Effector memory CD4-positive, alpha-beta T cell (primary cell): Measurements from ENCODE around the gene TRA2A.

Experiments used
- DNase-seq, 3 donors: peaks; one replicate each; pipeline ENCODE4 v3.0.0-alpha.2; 2020
- H3K27ac ChIP-seq: 2 replicates; pipeline ENCODE4 v1.7.0; 2013; ENCODE audit warnings: mild to moderate bottlenecking, low read length, moderate library complexity; ENCODE audit not compliant: insufficient read depth, poor library complexity, severe bottlenecking
- H3K27me3 ChIP-seq: replicated peaks from 2 replicates; pipeline ENCODE4 v1.7.0; 2013; ENCODE audit warnings: mild to moderate bottlenecking, low read length; ENCODE audit not compliant: insufficient read depth, control insufficient read depth, poor library complexity, severe bottlenecking
- H3K36me3 ChIP-seq: 2 replicates; pipeline ENCODE4 v1.7.0; 2013; ENCODE audit warnings: mild to moderate bottlenecking, low read length, moderate library complexity; ENCODE audit not compliant: control insufficient read depth, insufficient read depth
- H3K4me1 ChIP-seq: 2 replicates; pipeline ENCODE4 v1.7.0; 2013; ENCODE audit warnings: low read length, mild to moderate bottlenecking; ENCODE audit not compliant: control insufficient read depth, insufficient read depth, poor library complexity, severe bottlenecking
- H3K4me3 ChIP-seq: 2 replicates; pipeline ENCODE4 v1.7.0; 2013; ENCODE audit warnings: low read length, low read depth, mild to moderate bottlenecking; ENCODE audit not compliant: insufficient read depth, poor library complexity, severe bottlenecking
- H3K9me3 ChIP-seq: 2 replicates; pipeline ENCODE4 v1.7.0; 2013; ENCODE audit warnings: mild to moderate bottlenecking, low read length, moderate library complexity; ENCODE audit not compliant: control insufficient read depth
- total RNA-seq, 3 donors: gene quantifications; one replicate each; lab custom pipeline; 2026; lab: John Stamatoyannopoulos, UW

The TRA2A gene
- total RNA-seq, result 160 to 178 (median 168) reads per million in 3 donors

DNA sequence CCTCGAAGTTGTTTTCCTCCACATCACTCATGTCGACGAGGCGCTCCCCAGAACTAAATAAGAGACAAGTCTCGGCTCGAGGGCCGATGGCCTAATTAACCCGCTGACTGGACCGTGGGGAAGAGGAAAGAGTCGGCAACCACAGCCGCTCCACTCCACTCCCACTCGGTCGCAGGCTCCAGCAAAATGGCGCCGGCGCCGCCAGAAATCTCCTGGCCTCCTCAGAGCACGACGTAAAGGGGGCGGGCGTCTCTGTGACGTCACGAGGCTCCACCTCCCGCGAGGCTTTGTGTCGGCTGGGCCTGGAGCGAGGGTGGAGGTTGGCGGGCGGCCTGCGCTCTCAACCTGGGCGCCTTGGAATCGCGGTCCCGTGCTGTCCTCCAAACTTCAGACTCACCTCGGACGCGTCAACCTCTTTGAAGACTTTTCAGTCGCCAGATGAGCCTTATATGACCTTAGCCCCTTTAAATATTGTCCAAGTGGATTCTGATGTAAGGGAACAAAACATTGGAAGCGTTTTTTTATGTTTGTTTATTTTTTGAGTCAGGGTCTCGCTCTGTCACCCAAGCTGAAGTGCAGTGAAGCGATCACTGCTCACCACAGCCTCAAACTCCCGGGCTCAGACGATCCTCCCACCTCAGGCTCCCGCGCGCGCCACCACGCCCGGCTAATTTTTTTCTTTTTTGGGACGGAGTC lies at the start of gene TRA2A:
TSS of gene TRA2A (minus strand) at position 188 of the 696 bp plus-strand sequence. CDS start at position 31, 157 bp downstream.
- Histone ChIP-seq H3K27me3 (no peaks in the 10 kb centered on the region), H3K4me3 (peak within 1 kb of the TSS; percentile 99), H3K27ac (peak within 1 kb of the TSS; percentile 98), H3K36me3 (no peaks in the 10 kb centered on the region), H3K4me1 (peaks cover 26% of the 10 kb centered on the region), H3K9me3 (no peaks in the 10 kb centered on the region)
- peak; percentile 91 to 94 (median 91) for DNase-seq

DNA sequence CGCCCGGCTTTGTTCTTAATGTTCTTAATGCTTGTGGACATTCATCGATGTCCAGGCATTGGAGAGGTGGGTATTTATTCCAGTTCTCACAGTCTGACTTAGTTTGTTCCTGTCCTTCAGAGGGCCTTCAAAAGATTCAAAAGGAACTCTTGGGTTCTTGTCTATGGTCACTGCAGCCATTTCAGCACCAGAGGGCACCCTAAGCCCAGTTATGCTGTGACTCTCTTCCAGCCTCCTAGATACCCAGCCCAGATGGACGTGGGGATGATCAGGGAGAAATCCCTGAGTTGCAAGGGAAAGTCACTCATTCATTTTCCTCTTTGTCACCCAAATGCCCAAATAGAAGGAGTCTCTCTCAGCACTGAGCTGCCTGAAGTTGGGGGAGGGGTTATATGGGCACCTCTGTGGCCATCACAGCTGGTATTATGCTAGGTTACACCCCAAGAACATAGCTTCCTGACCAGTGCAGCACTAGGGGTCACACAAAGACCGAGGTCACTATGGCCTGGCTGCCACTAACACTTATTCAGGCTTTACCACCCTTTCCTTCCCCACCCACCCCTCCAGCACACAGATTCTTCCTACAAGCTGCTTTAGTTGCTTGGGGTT lies 38.9 kb upstream of the TRA2A start:
- Histone ChIP-seq H3K4me1 (no peaks in the 10 kb centered on the region), H3K36me3 (no peaks in the 10 kb centered on the region), H3K9me3 (no peaks in the 10 kb centered on the region), H3K4me3 (no peak overlapping the region), H3K27me3 (no peaks in the 10 kb centered on the region), H3K27ac (no peak overlapping the region)
- peak; percentile 28 to 59 (median 42) for DNase-seq

DNA sequence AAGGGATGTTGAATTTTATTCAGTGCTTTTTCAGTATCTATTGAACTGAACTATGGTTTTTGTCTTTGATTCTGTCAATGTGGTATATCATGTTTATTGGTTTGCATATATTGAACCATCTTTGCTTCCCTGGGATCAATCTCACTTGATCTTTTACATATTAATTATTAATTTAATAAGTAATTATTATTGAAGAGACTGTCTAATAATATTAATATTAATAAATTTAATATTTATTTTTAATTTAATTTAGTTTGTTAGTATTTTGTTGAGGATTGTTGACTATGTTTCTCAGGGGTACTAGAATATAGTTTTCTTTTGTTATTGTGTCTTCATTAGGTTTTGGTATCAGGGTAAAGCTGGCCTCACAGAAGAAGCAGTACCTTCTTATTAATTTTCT lies 26.5 kb upstream of the TRA2A start:
- DNase-seq, result no peak
- Histone ChIP-seq H3K4me1 (no peaks in the 10 kb centered on the region), H3K9me3 (no peaks in the 10 kb centered on the region), H3K27me3 (no peaks in the 10 kb centered on the region), H3K36me3 (no peaks in the 10 kb centered on the region), H3K27ac (no peak overlapping the region), H3K4me3 (no peak overlapping the region)

- Histone ChIP-seq H3K4me1 (no peaks in the 10 kb centered on the region), H3K9me3 (no peaks in the 10 kb centered on the region), H3K27me3 (no peaks in the 10 kb centered on the region), H3K4me3 (no peak overlapping the region), H3K36me3 (no peaks in the 10 kb centered on the region), H3K27ac (no peak overlapping the region)
- no peak for DNase-seq
Measured at GRCh38 chr7:23547662-23548061, 15.9 kb upstream of the TRA2A start.

GRCh38 chr7:23546897-23547572 lies 15.3 kb upstream of the TRA2A start:
- H3K27ac ChIP-seq, result no peak overlapping the region
- DNase-seq, result peak; percentile 54 to 68 (median 60)
- H3K9me3 ChIP-seq, result no peaks in the 10 kb centered on the region
- no peaks in the 10 kb centered on the region for H3K36me3 ChIP-seq
- H3K27me3 ChIP-seq, result no peaks in the 10 kb centered on the region
- H3K4me1 ChIP-seq, result no peaks in the 10 kb centered on the region
- H3K4me3 ChIP-seq, result no peak overlapping the region

- no peak for DNase-seq
- H3K27me3 ChIP-seq, result no peaks in the 10 kb centered on the region
- H3K27ac ChIP-seq, result no peak overlapping the region
- H3K4me3 ChIP-seq, result no peak overlapping the region
- H3K4me1 ChIP-seq, result no peaks in the 10 kb centered on the region
- no peaks in the 10 kb centered on the region for H3K9me3 ChIP-seq
- H3K36me3 ChIP-seq, result no peaks in the 10 kb centered on the region
Measured at GRCh38 chr7:23545493-23545892, 13.7 kb upstream of the TRA2A start.

DNA sequence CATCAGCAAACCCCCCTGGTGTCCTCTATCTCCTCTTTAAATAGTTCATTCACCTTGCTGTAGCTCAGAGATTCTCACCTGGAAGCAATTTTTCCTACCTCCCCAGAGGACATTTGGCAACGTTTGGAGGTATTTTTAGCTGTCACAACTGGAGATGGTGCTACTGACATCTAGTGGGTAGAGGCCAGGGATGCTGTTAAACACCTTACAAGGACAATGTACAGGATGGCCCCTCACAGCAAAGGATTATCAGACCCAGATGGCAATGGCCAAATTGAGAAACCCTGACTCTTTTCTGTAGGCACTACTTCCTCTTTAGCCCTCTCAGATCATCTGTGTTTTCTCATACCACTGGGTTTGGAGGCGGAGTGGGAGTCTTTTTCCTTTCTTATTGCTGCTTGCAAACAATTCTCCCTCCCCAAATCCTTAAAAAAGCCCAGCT lies 13.2 kb upstream of the TRA2A start:
- DNase-seq, result no peak
- Histone ChIP-seq H3K36me3 (no peaks in the 10 kb centered on the region), H3K4me3 (no peak overlapping the region), H3K4me1 (peaks cover 2% of the 10 kb centered on the region), H3K27ac (no peak overlapping the region), H3K27me3 (no peaks in the 10 kb centered on the region), H3K9me3 (no peaks in the 10 kb centered on the region)

DNA sequence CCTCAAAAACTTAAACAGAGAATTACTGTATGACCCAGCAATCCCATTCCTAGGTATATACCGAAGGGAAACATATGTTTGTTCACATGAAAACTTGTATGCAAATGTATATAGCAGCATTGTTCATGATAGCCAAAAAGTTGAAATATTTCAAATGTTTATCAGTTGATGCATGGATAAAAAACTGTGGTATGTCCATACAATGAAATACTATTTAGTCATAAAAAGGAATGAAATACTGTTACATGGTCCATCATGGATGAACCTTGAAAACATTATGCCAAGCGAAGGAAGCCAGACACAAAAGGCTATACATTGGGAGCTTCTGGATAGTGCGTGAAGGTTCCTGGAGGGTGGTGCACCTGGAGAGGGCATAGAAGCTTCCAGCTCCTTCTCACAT lies 11.0 kb upstream of the TRA2A start:
- H3K27me3 ChIP-seq, result no peaks in the 10 kb centered on the region
- no peak overlapping the region for H3K4me3 ChIP-seq
- no peaks in the 10 kb centered on the region for H3K9me3 ChIP-seq
- no peak overlapping the region for H3K27ac ChIP-seq
- H3K36me3 ChIP-seq, result no peaks in the 10 kb centered on the region
- H3K4me1 ChIP-seq, result peaks cover 11% of the 10 kb centered on the region
- DNase-seq, result no peak

DNA sequence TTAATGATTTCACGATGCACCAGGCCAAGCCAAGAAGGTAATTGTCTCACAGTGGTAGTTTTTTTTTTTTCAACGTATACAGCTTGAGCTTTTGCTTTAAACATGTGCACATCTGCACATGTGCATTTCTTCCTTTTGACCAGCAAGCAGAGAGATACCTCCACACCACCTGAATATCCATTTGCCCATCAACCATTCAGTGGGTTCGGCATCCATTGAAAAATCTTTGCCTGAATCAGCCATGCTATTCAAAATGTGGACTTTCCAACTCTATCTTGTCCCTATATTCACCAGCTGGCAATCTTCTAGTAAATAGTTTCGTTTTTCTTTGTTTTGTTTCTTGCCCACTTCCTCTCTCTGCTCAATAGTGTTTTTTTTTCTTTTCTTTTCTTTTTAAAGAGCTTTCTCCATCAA lies 7.7 kb upstream of the TRA2A start:
- no peak for DNase-seq
- H3K27ac ChIP-seq, result no peak overlapping the region
- H3K36me3 ChIP-seq, result no peaks in the 10 kb centered on the region
- H3K4me1 ChIP-seq, result peaks cover 11% of the 10 kb centered on the region
- H3K4me3 ChIP-seq, result peak overlapping the region; percentile 7
- no peaks in the 10 kb centered on the region for H3K9me3 ChIP-seq
- no peaks in the 10 kb centered on the region for H3K27me3 ChIP-seq

DNA sequence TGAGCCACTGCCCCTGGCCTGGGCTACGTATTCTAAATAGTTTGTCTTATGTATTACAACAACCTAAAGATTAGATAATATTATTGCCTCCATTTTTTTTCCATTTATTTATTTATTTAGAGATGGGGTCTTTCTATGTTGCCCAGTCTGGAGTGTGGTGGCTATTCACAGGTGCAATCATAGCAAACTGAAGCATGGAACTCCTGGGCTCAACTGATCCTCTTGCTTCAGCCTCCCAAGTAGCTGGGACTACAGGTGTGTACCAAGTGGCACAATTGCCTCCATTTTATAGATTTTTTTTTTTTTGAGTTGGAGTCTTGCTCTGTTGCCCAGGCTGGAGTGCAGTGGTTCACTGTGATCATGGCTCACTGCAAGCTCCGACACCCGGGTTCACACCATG lies 6.5 kb upstream of the TRA2A start:
- H3K4me1 ChIP-seq, result peaks cover 11% of the 10 kb centered on the region
- no peaks in the 10 kb centered on the region for H3K9me3 ChIP-seq
- H3K36me3 ChIP-seq, result no peaks in the 10 kb centered on the region
- no peak for DNase-seq
- H3K27ac ChIP-seq, result no peak overlapping the region
- H3K27me3 ChIP-seq, result no peaks in the 10 kb centered on the region
- no peak overlapping the region for H3K4me3 ChIP-seq
